ENCODE measurements around the gene HCN3.
"Not testable (repeated sequence)": the region's sequence is repeated elsewhere in the genome, so short reads cannot be mapped to it uniquely, and the experiment has no call there.

HCN3 gene

GRCh38 chr1:155285631-155286044 is 8.4 kb downstream of the HCN3 start:
- DNase-seq = no peak

- DNase-seq = no peak
Observed at GRCh38 chr1:155286544-155286943, 9.3 kb downstream of the HCN3 start.

- no peak for DNase-seq
Observed at GRCh38 chr1:155287987-155288543, 10.8 kb downstream of the HCN3 start.

DNA sequence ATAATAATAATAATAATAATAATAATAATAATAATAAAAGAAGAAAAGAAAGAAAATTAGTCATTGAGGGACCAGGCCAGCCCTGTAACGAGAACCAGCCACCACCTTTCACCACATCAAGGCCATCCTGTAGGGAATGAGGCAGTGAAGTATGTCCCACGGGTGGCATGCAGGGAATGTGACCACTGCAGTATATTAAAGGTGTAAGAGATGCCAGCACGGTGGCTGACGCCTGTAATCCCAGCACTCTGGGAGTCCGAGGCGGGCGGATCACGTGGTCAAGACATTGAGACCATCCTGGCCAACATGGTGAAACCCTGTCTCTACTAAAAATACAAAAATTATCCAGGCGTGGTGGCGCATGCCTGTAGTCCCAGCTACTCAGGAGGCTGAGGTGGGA is 13.7 kb downstream of the HCN3 start:
- not testable (repeated sequence) for DNase-seq

- DNase-seq = no peak
Observed at GRCh38 chr1:155293086-155293749, 16.0 kb downstream of the HCN3 start.

DNA sequence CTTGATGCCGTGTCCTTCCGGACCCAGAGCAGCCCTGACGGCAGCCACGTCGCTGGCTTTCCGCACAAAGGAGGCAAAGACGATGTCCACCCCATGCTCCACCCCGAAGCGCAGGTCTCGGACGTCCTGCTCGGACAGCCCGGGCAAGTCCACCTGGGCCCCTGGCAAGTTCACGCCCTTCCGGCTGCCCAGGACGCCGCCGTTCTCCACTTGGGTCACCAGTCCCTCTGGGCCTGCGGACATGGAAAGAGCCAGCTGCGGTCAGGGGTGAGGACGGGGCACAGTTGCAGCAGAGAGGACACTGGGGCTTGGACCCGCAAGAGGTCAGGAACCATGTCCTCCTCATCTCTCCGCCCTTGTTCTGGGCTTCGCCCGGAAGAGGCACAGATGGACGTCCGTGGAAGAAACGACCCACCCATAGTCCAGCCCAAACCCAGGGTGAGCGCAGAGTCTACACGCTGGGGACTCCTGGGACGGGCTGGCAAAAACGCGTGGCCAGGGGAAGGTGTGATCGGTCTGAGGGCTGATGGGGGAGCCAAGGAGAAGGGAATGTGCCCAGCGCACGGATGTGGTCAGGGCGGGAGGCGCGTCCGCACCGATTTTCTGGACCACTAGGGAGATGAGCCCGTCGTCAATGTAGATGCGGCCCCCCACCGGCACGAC is 17.4 kb downstream of the HCN3 start:
- no peak for DNase-seq

- DNase-seq = no peak
Observed at GRCh38 chr1:155295183-155295941, 18.1 kb downstream of the HCN3 start.

GRCh38 chr1:155295942-155296267 is 18.6 kb downstream of the HCN3 start:
- no peak for DNase-seq

- DNase-seq = no peak
Observed at GRCh38 chr1:155296661-155297060, 19.4 kb downstream of the HCN3 start.

- no peak for DNase-seq
Observed at GRCh38 chr1:155297384-155297783, 20.1 kb downstream of the HCN3 start.

DNA sequence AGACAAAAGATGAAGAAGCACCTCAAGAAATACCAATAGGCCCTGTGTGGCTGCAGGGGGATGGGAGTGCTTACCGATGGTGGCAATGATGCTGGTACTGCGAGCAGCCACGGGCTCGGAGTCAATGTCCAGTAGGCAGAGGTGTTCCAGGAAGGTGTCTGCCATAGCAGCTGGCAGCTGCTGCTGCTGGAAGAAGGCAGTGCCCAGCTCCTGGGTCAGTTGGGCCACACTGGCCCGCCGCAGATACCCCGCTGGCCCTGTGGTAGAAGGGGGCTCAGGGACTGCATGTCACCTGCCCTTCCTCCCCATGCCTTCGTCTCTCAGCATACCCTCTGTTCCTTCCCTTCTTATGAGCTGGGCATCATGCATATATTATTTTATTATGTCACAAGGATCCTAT is 22.8 kb downstream of the HCN3 start:
- DNase-seq = no peak

- DNase-seq = no peak
Observed at GRCh38 chr1:155300553-155301329, 23.5 kb downstream of the HCN3 start.

GRCh38 chr1:155301342-155301841 is 24.1 kb downstream of the HCN3 start, which contains the start of gene PKLR:
Gene PKLR (minus strand): TSS chr1:155301438. CDS start chr1:155301395, 43 bp downstream.
- DNase-seq = no peak

DNA sequence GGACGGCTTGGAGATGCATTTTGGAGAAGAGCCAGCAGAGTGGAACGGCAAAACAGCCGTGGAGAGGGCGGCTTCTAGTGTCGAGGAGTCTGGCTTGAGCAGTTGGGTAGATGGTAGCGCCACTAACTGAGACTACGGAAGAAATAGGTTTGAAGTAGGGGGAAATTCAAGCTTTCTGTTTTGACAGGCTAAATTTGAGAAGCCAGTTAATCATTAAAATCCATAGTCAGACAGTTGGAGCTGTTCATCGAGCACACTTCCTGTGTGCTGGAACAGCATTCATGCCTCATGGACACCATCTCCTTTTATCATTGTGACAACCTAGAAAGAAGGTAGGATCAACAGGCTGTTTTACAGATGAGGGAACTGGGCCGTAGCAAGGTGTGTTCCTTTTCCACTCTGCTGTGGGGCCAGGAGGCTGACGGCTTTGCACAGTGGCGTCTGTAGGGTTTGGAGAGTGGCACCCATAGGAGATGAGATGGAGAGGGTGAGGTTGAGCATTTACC is 27.3 kb downstream of the HCN3 start:
- no peak for DNase-seq

- DNase-seq = no peak
Observed at GRCh38 chr1:155305881-155306391, 28.7 kb downstream of the HCN3 start.

DNA sequence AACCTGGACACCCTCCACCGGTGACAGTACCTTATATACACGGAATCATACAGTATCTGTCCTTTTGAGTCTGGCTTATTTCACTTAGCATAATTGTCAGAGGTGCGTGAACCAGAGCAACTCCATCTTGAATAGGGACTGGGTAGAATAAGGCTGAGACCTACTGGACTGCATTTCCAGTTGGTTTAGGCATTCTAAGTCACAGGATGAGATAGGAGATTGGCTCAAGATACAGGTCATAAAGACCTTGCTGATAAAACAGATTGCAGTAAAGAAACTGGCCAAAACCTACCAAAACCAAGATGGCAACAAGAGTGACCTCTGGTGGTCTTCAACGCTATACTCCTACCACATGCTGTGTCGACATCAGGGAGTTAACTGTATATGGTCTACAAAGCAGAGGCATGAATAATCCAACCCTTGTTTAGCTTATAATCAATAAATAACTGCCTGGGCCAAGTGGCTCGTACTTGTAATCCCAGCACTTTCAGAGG is 30.0 kb downstream of the HCN3 start:
- DNase-seq = no peak

DNA sequence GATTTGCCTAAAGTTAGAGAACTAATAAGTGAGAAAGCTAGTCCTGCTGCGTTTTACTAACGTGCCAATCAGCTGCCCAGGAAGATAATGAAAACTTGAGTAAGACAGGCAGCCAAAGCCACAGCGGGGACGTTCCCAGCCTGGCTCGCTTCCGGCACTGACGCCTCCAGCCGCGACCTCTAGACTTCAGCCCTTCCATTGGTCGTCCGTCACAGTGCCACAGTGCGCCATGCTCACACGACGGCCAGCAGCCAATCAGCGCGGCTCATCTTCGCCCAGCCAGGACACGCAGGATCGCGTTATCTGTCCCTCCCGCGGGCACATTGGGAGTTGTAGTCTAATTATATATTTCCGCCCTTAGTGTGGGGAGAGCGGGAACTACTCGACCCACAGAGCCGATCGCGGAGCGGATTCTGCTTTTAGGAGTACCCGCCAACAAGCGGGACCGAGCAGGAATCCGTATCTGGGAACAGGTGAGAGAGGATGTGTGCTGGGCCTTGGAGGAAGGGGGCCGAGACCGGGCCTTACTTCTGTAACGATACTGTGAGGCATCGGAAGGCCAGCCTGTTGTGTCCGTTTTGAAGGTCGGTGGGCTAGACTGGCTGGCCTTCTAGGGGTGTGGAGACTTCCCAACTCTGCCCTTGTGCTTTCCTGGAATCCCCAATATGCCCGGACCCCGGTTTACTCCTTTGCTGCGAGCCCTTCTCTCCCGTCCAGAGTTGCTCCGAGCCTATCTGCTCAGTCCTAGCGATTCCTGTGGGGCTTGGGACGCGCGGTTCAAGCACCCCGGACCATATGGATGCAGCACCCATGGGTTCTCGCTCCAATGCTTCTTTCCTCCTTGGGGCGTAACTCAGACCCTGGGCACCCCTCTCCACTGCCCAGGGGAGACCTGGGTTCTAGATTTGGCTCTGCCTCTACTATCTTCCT is 31.5 kb downstream of the HCN3 start, which contains the start of gene FDPS:
TSS of gene FDPS (plus strand) at position 374 of the 930 bp plus-strand sequence. CDS start 924 bp downstream, outside the sequence.
- DNase-seq = peak; percentile 98

DNA sequence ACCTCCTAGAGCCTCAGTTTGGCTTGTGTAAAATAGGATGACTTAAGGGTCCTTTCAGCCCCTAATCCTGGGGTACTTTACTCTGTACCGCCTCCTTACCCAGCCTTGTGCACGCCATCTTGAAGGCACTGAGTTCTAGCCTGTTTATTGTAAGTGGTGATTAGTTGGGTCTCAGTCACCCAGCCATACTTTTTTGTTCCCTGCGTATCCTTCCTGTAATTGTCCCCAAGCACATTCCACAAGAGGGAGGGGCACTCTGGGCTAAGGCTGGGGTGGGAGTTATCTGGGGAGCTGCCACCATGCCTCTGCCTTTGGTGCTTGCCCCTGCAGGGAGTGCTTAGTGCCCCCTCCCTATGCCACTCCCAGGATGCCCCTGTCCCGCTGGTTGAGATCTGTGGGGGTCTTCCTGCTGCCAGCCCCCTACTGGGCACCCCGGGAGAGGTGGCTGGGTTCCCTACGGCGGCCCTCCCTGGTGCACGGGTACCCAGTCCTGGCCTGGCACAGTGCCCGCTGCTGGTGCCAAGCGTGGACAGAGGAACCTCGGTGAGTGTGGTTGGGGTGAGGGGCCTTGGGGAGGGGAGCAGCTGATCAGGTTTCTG is 32.3 kb downstream of the HCN3 start:
- DNase-seq = no peak

- no peak for DNase-seq
Observed at GRCh38 chr1:155313261-155313660, 36.0 kb downstream of the HCN3 start.

GRCh38 chr1:155316922-155317321 is 39.7 kb downstream of the HCN3 start:
- no peak for DNase-seq

Data from CD4-positive, alpha-beta T cell treated with Interleukin-4 for 4 hours (primary cell).